GM18507 (cell line): ENCODE measurements around the gene TMEM231.
"Not testable (repeated sequence)": the region's sequence is repeated elsewhere in the genome, so short reads cannot be mapped to it uniquely, and the experiment has no call there.

ENCODE experiments used
- DNase-seq: peaks from one replicate; pipeline ENCODE4 v3.0.0; 2011; ENCODE audit warnings: low read depth; ENCODE audit not compliant: insufficient read length; ENCODE audit errors: extremely low spot score
- FAIRE-seq: peaks from 2 replicates; lab custom pipeline; 2011; peaks lifted over from hg19 to GRCh38; lab: Jason Lieb, UNC

TMEM231 gene

DNA sequence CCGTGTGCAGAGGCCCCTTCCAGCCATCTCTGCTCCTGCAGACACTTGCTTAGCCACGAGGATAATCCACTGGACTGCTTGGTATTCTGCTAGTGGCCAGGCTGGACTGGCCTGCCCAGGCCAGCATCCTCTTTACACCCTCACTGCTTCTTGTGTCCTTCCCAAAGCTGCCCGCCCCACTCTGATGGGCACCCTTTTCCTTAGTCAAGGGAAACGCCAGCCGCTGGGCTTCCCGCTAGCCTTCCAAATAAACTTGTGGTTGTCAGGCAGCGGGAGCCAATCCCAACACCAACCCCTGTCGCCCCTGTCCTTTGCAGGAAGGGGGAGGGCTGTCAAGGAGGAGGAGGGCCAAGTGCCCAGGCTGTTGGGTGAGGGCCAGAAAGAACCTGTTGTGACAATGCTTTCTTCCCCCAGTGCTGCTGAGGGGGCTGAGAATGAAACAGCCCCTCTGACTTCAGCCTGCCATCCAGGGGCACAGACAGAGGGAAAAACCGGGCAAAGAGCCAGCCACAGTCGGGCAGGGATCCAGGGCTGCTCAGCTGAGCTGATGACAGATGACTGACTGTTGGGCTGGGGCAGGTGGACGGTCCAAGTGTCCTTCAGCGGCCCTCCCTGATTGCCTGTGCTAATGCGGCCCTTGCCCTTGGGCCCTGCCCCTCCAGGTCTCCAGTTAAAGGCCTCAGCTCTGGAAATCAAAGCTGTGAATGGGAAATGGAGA is 57.3 kb downstream of the TMEM231 start:
- DNase-seq: not testable (repeated sequence)

DNA sequence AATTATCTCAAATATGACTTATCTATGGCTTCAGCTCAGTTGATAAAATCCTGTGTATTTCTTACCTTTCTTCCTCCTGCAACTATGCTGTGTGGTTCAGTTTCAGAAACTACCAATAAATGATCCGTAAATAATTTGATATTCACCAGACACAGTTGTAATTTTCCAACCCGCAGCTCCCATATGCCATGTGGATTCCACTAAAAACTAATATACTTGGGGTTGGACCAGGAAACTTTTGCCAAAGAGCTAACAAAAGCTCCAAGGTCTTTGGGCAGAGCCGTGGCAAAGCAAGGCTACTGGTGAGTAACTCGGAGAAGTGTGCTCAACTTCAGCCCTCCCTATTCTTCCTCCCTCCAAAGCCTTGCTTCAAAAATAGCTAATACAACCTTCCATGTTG is 58.5 kb downstream of the TMEM231 start:
- no peak for FAIRE-seq
- no peak for DNase-seq

More for the DNA sequence above, 57.3 kb downstream of the TMEM231 start:
- FAIRE-seq: not testable (repeated sequence)

DNA sequence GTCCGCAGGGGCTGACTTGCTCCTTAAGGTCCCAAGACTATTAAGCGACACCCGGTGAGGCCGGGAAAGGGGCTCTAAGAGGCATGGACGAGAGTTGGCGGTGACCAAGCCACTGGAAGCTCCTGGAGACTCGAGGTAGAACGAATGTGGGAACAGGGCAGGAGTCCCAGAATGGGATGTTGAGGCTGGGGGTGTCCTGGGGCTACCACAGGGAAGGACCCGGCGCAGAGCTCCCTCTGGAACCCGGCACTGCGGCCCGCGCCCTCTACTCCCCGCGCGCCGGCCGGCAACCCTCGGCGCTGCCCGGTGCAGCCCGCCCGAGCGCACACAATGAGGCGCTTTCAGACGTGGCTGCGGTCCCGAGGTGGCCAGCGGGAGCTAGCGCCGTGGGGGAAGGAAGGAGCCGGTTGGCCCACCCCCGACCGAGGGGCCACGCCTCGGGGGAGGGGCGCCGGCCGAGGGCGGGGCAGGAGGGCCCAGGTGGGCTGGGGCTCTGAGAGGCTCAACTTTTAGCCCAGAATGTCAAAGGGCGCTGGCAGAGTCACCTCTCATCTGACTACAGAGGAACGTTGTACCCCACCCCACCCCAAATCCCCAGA is 60.9 kb downstream of the TMEM231 start, which contains the start of gene CHST6:
Gene CHST6, minus strand, starts transcription at position 366 of the 599 bp plus-strand sequence. CDS start 15,613 bp downstream, outside the sequence.
- DNase-seq: no peak
- FAIRE-seq: no peak

DNA sequence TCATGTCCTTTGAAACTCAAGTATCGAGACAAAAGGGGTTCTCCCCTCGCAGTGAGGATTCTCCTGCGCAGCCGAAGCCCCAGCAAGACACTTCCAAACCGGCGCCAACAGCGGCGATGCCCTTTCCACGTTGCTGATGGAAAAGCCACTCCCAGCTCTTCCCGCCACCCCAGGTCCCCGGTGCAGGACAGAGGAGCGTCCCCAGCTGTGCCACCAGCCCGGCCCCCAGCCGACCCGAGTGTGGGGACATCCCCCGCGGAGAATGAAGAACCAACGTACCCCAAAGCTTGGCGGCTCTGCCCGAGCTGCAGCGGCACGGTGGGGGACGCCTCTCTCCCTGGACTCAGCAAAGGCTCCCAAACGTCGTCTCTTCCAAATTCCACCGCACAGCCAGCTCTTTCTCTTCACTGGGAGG is 61.4 kb downstream of the TMEM231 start:
- no peak for FAIRE-seq
- DNase-seq: no peak

DNA sequence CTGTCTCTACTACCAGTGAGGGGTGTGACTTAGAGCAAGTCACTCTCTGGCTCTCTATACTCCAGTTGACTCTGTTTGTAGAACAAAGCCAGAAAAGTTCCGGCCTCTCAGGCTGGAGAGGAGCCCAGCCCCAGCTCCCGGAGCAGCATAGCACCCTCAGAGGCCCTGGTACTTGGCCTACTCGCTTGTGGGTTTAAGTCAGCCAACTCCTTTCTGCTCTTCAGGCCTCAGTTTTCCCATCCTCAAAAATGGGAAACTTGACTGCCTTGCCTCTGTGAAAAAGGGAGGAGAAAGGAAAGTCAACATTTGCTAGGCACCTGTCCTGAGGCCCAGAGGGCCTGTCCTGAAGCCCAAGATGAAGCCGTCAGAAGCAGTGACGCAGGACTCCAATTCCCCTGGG is 61.9 kb downstream of the TMEM231 start:
- DNase-seq (no peak), FAIRE-seq (no peak)

DNA sequence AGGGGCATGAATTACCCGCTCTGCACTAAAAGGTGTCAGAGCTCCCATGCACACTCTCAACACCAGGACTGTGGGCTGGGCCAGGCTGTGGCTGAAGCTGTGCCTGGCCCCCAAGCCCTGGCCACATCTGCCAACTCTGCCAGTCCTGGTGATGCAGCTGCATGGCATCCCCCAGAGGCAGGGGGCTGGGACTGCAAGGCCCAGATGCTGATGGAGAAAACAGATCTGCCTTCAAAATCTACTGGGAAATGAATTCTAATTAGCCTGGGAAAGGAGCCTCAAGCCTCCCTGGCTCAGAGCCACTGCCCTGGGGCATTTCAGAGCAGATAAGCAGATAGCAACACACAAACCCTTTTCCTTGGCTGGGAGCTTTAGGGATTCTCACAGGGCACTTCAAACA is 64.2 kb downstream of the TMEM231 start:
- DNase-seq (no peak), FAIRE-seq (no peak)

DNA sequence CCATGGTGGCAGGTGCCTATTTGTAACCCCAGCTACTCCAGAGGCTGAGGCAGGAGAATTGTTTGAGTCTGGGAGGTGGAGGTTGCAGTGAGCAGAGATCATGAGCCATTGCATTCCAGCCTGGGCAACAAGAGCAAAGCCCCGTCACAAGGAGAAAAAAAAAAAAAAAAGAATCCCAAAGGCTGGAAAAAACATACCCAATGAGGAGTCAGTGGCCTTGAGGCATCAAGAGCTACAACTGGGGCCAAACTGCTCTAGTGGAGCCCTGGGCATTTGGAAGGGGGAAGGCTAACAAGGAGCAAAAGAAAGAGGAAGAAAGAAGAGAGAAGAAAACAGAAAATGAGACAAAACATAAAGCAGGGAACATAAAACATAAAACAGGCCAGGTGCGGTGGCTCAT is 67.7 kb downstream of the TMEM231 start:
- DNase-seq: no peak
- no peak for FAIRE-seq
